OCI-LY1 (cell line): ENCODE measurements around the gene IDUA.
"Not testable (repeated sequence)": the region's sequence is repeated elsewhere in the genome, so short reads cannot be mapped to it uniquely, and the experiment has no call there.

Experiments used
- H2AFZ ChIP-seq: fragments of 200-600 bp; sonication (generic), shearing (Covaris generic); 2 replicates; pipeline ENCODE4 v1.6.0; 2014; ENCODE audit warnings: antibody characterized with exemption, mild to moderate bottlenecking, low read length
- H3F3A ChIP-seq: fragments of 200-600 bp; sonication (generic), shearing (Covaris generic); 2 replicates; pipeline ENCODE4 v1.6.0; 2014; ENCODE audit warnings: mild to moderate bottlenecking, antibody characterized with exemption, low read length, moderate library complexity; ENCODE audit not compliant: insufficient read depth
- H3K27ac ChIP-seq: fragments of 200-600 bp; sonication (generic); 2 replicates; pipeline ENCODE4 v1.5.1; 2014; ENCODE audit warnings: low read length, mixed run types, mild to moderate bottlenecking, low read depth; ENCODE audit not compliant: poor library complexity, severe bottlenecking
- H3K27me3 ChIP-seq: fragments of 200-600 bp; sonication (generic); 2 replicates; pipeline ENCODE4 v1.6.0; 2014; ENCODE audit warnings: antibody characterized with exemption, mild to moderate bottlenecking, low read length, moderate library complexity; ENCODE audit not compliant: insufficient read depth
- H3K36me3 ChIP-seq: fragments of 200-600 bp; sonication (generic); 2 replicates; pipeline ENCODE4 v1.6.1; 2014; ENCODE audit warnings: mild to moderate bottlenecking, antibody characterized with exemption, low read length, moderate library complexity, mixed read lengths; ENCODE audit not compliant: insufficient read depth
- H3K4me1 ChIP-seq: fragments of 200-600 bp; sonication (generic); 2 replicates; pipeline ENCODE4 v1.5.1; 2014; ENCODE audit warnings: mild to moderate bottlenecking, low read length, moderate library complexity; ENCODE audit not compliant: insufficient read depth, severe bottlenecking
- H3K4me2 ChIP-seq: fragments of 200-600 bp; sonication (generic), shearing (Covaris generic); 2 replicates; pipeline ENCODE4 v1.6.1; 2014; ENCODE audit warnings: low read length
- H3K4me3 ChIP-seq: fragments of 200-600 bp; sonication (generic); 2 replicates; pipeline ENCODE4 v1.5.1; 2014; ENCODE audit warnings: low read length, low read depth, mild to moderate bottlenecking, mixed read lengths; ENCODE audit not compliant: poor library complexity, severe bottlenecking
- H3K79me2 ChIP-seq: fragments of 200-600 bp; shearing (Covaris generic); 2 replicates; pipeline ENCODE4 v1.6.1; 2016; ENCODE audit warnings: mixed run types, low read length, mixed read lengths; ENCODE audit not compliant: insufficient read depth
- H3K9ac ChIP-seq: fragments of 200-600 bp; sonication (generic), shearing (Covaris generic); 2 replicates; pipeline ENCODE4 v1.6.1; 2014; ENCODE audit warnings: mild to moderate bottlenecking, low read length, mixed read lengths
- H3K9me2 ChIP-seq: fragments of 200-600 bp; sonication (generic), shearing (Covaris generic); 2 replicates; pipeline ENCODE4 v1.6.1; 2014; ENCODE audit warnings: low read depth, mild to moderate bottlenecking, low read length, mixed read lengths
- H3K9me3 ChIP-seq: fragments of 200-600 bp; shearing (Covaris generic); 2 replicates; pipeline ENCODE4 v1.6.1; 2014; ENCODE audit warnings: low read length, mixed read lengths
- H4K20me1 ChIP-seq: fragments of 200-600 bp; sonication (generic), shearing (Covaris generic); 2 replicates; pipeline ENCODE4 v1.6.0; 2016; ENCODE audit warnings: mild to moderate bottlenecking, low read length; ENCODE audit not compliant: insufficient read depth
- EZH2 ChIP-seq: fragments of 200-600 bp; sonication (generic), shearing (Covaris generic); IDR thresholded peaks from 2 replicates; pipeline ENCODE4 v1.8.0; 2017; ENCODE audit warnings: borderline replicate concordance, mixed run types, mild to moderate bottlenecking, antibody characterized with exemption, low read length, moderate library complexity, mixed read lengths
- TF ChIP-seq, protein P1 (sequence below): fragments of 200-600 bp; sonication (generic), shearing (Covaris generic); IDR thresholded peaks from 2 replicates; pipeline ENCODE4 v1.5.1; 2017; ENCODE audit warnings: mild to moderate bottlenecking, antibody characterized with exemption, low read length, moderate library complexity, mixed read lengths

IDUA gene

DNA sequence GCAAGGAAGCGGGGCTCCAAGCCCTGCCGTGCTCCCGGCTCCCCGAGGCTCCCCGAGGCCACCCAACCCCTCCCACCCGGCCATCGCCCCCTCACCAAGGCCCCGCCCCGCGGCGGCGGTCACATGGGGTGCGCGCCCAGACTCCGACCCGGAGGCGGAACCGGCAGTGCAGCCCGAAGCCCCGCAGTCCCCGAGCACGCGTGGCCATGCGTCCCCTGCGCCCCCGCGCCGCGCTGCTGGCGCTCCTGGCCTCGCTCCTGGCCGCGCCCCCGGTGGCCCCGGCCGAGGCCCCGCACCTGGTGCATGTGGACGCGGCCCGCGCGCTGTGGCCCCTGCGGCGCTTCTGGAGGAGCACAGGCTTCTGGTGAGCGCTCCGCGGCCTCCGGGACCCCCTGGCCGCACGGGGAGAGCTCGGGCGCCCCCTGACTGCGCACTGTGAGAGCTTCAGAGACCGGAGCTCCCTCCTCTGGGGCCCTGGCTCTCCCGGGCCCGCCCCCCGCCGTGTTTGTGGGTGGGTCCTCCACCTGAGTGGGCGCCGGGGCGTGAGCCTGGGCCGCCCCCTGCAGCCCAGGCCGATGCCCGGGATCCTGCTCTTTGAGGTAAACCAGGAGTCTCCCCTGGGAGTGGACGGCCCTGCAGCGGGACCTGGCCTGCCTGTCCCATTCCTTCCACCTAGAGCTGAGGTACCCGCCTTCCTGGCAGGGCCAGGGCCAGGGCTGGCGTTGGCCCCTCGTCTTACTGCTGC lies at the start of gene IDUA:
IDUA (plus strand) TSS at position 166 of the 745 bp plus-strand sequence; CDS start at position 207, 41 bp downstream.
- Histone ChIP-seq H3K27ac (no peak within 1 kb of the TSS), H3K9ac (peak within 1 kb of the TSS; percentile 56), H3K79me2 (no peaks in the 10 kb centered on the region), H3K4me1 (peaks cover 21% of the 10 kb centered on the region), H4K20me1 (no peaks in the 10 kb centered on the region), H3K4me2 (peak within 1 kb of the TSS; percentile 78), H3K36me3 (no peaks in the 10 kb centered on the region), H3K9me3 (no peaks in the 10 kb centered on the region), H3K27me3 (no peaks in the 10 kb centered on the region), H3K9me2 (no peaks in the 10 kb centered on the region), H3K4me3 (peak within 1 kb of the TSS; percentile 62), H2AFZ (no peak within 1 kb of the TSS), H3F3A (no peaks in the 10 kb centered on the region)
- no peak for TF ChIP-seq EZH2
- TF ChIP-seq, protein P1, sequence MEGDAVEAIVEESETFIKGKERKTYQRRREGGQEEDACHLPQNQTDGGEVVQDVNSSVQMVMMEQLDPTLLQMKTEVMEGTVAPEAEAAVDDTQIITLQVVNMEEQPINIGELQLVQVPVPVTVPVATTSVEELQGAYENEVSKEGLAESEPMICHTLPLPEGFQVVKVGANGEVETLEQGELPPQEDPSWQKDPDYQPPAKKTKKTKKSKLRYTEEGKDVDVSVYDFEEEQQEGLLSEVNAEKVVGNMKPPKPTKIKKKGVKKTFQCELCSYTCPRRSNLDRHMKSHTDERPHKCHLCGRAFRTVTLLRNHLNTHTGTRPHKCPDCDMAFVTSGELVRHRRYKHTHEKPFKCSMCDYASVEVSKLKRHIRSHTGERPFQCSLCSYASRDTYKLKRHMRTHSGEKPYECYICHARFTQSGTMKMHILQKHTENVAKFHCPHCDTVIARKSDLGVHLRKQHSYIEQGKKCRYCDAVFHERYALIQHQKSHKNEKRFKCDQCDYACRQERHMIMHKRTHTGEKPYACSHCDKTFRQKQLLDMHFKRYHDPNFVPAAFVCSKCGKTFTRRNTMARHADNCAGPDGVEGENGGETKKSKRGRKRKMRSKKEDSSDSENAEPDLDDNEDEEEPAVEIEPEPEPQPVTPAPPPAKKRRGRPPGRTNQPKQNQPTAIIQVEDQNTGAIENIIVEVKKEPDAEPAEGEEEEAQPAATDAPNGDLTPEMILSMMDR = peak; percentile 35; the same call in 1 of the 2 replicates

DNA sequence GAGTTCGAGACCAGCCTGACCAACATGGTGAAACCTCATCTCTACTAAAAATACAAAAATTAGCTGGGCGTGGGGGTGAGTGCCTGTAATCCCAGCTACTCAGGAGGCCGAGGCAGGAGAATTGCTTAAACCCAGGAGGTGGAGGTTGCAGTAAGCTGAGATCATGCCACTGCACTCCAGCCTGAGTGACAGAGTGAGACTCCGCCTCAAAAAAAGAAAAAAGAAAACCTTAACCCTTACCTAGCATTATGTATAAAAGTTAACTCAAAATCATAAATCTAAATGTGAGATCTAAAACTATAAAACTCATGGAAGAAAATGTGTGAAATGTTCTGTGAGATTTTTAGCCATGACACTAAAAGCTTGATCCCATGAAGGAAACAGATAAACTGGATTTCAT lies 47.3 kb upstream of the IDUA start:
- not testable (repeated sequence) for H3K9ac ChIP-seq, H3K27ac ChIP-seq, H3K9me2 ChIP-seq, H3K79me2 ChIP-seq, H3K4me2 ChIP-seq, H2AFZ ChIP-seq, H3F3A ChIP-seq, H3K36me3 ChIP-seq, H3K4me3 ChIP-seq, H4K20me1 ChIP-seq, H3K9me3 ChIP-seq, H3K27me3 ChIP-seq
- peaks cover 10% of the 10 kb centered on the region for H3K4me1 ChIP-seq

DNA sequence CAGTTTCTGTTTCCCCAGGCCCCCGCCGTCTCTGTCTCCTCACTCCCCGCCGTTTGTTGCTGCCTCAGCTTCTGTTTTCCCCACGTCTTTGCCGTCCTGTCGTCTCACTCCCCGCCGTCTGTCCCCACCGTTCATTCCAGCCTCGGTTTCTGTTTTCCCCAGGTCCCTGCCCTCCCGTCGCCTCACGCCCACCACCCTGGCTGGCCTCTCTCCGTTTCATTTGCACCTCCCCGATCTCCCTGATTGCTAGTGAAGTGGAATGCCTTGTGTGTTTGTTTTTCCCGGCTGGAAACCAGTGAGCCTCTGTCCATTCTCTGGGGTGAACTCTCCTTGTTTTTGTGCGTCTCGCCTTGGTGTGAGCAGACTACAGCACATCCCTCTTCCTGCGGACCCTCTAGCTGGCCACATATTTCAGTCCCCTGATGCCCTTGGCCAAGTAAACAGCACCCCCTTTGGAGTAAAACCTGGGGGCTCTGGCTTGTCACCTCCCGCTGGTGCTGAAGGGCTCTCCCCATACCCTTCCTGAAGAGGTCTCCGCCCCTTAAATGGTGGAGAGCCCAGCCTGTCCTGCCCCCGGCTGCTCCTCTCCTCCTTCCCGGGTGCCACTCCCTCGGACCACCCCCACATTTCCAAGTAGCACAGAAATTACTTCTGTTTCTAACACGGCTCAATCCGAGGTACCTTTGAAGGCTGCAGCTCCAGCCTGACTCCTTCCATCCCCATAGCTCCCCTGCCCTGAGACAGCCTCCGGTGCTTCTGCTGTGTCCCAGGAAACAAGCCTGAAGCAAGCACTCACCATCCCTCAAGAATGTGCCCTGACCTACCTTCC lies 41.4 kb upstream of the IDUA start:
- H3K9me3 ChIP-seq = no peaks in the 10 kb centered on the region
- no peaks in the 10 kb centered on the region for H3F3A ChIP-seq
- no peak overlapping the region for H2AFZ ChIP-seq
- no peak for TF ChIP-seq EZH2
- TF ChIP-seq, protein P1 = no peak
- no peaks in the 10 kb centered on the region for H3K9me2 ChIP-seq
- H4K20me1 ChIP-seq = no peaks in the 10 kb centered on the region
- H3K9ac ChIP-seq = no peak overlapping the region
- no peaks in the 10 kb centered on the region for H3K27me3 ChIP-seq
- no peak overlapping the region for H3K4me3 ChIP-seq
- H3K36me3 ChIP-seq = no peaks in the 10 kb centered on the region
- no peak overlapping the region for H3K27ac ChIP-seq
- H3K4me1 ChIP-seq = no peaks in the 10 kb centered on the region
- H3K4me2 ChIP-seq = no peak overlapping the region
- no peaks in the 10 kb centered on the region for H3K79me2 ChIP-seq
